Tibial nerve (tissue), 4 donors: ENCODE measurements around the gene DDIT3. TPM values are rescaled to one million over a fixed set of nuclear protein-coding genes. Genes with fewer than 3 reads are reported as not detected.
"Not testable (repeated sequence)": the region's sequence is repeated elsewhere in the genome, so short reads cannot be mapped to it uniquely, and the experiment has no call there.

Experiments
- DNase-seq, 2 donors: peaks; one replicate each; pipeline ENCODE4 v3.0.0-alpha.2; 2019; ENCODE audit warnings: low spot score in 2 of 2
- H3K27ac ChIP-seq, 4 donors: fragments of 200-600 bp; sonication (generic) in 3 of 4; one replicate each; pipeline ENCODE4 v1.5.1; 2017 to 2019; ENCODE audit warnings: mild to moderate bottlenecking in 1 of 4
- H3K27me3 ChIP-seq, 2 donors: fragments of 200-600 bp; sonication (generic) in 1 of 2; one replicate each; pipeline versions ENCODE4 v1.5.1 to v1.6.0; 2017 to 2019
- H3K36me3 ChIP-seq, 3 donors: fragments of 200-600 bp; sonication (generic); one replicate each; pipeline ENCODE4 v1.5.1; 2018 to 2019
- H3K4me1 ChIP-seq, 4 donors: fragments of 200-600 bp; sonication (generic) in 3 of 4; one replicate each; pipeline ENCODE4 v1.5.1; 2017 to 2019
- H3K4me3 ChIP-seq, 4 donors: fragments of 200-600 bp; sonication (generic) in 3 of 4; one replicate each; pipeline ENCODE4 v1.5.1; 2017 to 2019; ENCODE audit warnings: mild to moderate bottlenecking in 1 of 4, moderate library complexity in 1 of 4
- H3K9me3 ChIP-seq, 4 donors: fragments of 200-600 bp; sonication (generic) in 3 of 4; one replicate each; pipeline ENCODE4 v1.5.1; 2017 to 2019
- EP300 ChIP-seq, 2 donors: sonication (generic); formaldehyde crosslinking; IDR thresholded peaks; one replicate each; pipeline ENCODE4 v1.6.1; 2017; ENCODE audit warnings: antibody characterized with exemption in 2 of 2, mild to moderate bottlenecking in 1 of 2
- POLR2A ChIP-seq, 2 donors: fragments of 450-650 bp; IDR thresholded peaks; one replicate each; pipeline ENCODE4 v1.6.1; 2017; ENCODE audit warnings: antibody characterized with exemption in 2 of 2, mild to moderate bottlenecking in 2 of 2, moderate library complexity in 2 of 2
- WGBS, 2 donors: methylation state at CpG; one replicate each; pipeline ENCODE4 v1.1.5; 2018; 5-methylcytosine and 5-hydroxymethylcytosine counted together
- total RNA-seq, 4 donors: library from RNA; depleted of rRNA; stranded (reverse); fragments of >200 nt; gene quantifications; one replicate each; pipeline ENCODE4 v1.1.0, GENCODE V29; 2016
- TF ChIP-seq, protein P1 (sequence below), 5 experiments: fragments of 200-600 bp in 3 of 5; fragments of 450-650 bp in 2 of 5; sonication (generic) in 3 of 5; IDR thresholded peaks; one replicate each; pipeline ENCODE4 v1.5.1; 2016 to 2019; ENCODE audit warnings: antibody characterized with exemption in 5 of 5, mild to moderate bottlenecking in 3 of 5, moderate library complexity in 2 of 5

Gene DDIT3
- total RNA-seq, 4 donors from 2014 or later, result 35.2 to 49.2 (median 42.1) TPM

DNA sequence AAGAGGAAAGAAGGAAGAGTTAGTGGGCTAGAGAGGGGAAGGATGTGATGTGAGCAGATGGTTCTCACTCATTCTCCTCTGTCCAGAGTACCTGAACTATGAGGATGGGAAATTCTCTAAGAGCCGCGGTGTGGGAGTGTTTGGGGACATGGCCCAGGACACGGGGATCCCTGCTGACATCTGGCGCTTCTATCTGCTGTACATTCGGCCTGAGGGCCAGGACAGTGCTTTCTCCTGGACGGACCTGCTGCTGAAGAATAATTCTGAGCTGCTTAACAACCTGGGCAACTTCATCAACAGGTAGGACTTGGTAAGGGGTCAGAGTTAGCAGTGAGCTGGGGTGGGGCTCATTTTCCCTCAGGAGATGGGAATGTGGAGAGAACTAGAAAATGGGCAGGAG, 7.6 kb downstream of the DDIT3 start:
- no peaks in the 10 kb centered on the region for H3K9me3 ChIP-seq
- H3K27ac ChIP-seq, result no peak overlapping the region
- WGBS, 2 donors, result 91 to 93% methylated on average over 6 of the region's 6 CpGs
- peaks cover 0 to 14% (median 2%) of the 10 kb centered on the region in 4 donors for H3K4me1 ChIP-seq
- peaks cover 5 to 96% (median 45%) of the 10 kb centered on the region in 3 donors for H3K36me3 ChIP-seq
- no peak for DNase-seq
- TF ChIP-seq, protein P1, sequence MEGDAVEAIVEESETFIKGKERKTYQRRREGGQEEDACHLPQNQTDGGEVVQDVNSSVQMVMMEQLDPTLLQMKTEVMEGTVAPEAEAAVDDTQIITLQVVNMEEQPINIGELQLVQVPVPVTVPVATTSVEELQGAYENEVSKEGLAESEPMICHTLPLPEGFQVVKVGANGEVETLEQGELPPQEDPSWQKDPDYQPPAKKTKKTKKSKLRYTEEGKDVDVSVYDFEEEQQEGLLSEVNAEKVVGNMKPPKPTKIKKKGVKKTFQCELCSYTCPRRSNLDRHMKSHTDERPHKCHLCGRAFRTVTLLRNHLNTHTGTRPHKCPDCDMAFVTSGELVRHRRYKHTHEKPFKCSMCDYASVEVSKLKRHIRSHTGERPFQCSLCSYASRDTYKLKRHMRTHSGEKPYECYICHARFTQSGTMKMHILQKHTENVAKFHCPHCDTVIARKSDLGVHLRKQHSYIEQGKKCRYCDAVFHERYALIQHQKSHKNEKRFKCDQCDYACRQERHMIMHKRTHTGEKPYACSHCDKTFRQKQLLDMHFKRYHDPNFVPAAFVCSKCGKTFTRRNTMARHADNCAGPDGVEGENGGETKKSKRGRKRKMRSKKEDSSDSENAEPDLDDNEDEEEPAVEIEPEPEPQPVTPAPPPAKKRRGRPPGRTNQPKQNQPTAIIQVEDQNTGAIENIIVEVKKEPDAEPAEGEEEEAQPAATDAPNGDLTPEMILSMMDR (IDR thresholded peaks at IDR 0.05), result no peak
- TF ChIP-seq EP300 (IDR thresholded peaks at IDR 0.05) (no peak), POLR2A (IDR thresholded peaks at IDR 0.05) (no peak)
- H3K4me3 ChIP-seq, result no peak overlapping the region
- no peaks in the 10 kb centered on the region for H3K27me3 ChIP-seq

DNA sequence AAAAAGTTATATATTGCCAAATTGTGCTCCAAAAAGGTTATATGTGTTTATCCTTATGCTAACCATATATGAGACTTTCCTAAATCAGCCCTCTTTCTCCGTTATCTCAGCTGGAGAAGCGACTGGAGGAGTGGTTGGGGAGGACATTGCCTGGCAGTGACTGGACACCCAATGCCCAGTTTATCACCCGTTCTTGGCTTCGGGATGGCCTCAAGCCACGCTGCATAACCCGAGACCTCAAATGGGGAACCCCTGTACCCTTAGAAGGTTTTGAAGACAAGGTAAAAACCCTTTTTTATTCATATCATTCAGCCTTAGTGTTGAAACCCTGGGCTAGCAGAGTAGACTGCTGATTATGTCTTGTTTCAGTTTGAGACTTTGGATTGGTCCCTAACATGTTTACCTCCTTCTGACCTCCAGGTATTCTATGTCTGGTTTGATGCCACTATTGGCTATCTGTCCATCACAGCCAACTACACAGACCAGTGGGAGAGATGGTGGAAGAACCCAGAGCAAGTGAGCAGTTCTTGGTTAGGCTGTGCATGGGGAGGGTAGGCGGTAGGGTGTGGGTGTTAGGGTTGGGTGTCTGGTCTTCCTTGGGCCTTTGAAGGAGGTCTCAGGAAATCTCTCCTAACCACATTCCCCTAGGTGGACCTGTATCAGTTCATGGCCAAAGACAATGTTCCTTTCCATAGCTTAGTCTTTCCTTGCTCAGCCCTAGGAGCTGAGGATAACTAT, 8.6 kb downstream of the DDIT3 start:
- no peak overlapping the region for H3K27ac ChIP-seq
- no peaks in the 10 kb centered on the region for H3K9me3 ChIP-seq
- no peak for DNase-seq
- H3K36me3 ChIP-seq, result peaks cover 5 to 93% (median 38%) of the 10 kb centered on the region in 3 donors
- peaks cover 0 to 5% (median 0%) of the 10 kb centered on the region in 4 donors for H3K4me1 ChIP-seq
- no peak for TF ChIP-seq POLR2A (IDR thresholded peaks at IDR 0.05)
- no peak for TF ChIP-seq EP300 (IDR thresholded peaks at IDR 0.05)
- TF ChIP-seq, protein P1 (IDR thresholded peaks at IDR 0.05), result no peak
- no peaks in the 10 kb centered on the region for H3K27me3 ChIP-seq
- whole genome bisulfite sequencing, 2 donors, result 90 to 95% methylated on average over 7 of the region's 7 CpGs
- no peak overlapping the region for H3K4me3 ChIP-seq

DNA sequence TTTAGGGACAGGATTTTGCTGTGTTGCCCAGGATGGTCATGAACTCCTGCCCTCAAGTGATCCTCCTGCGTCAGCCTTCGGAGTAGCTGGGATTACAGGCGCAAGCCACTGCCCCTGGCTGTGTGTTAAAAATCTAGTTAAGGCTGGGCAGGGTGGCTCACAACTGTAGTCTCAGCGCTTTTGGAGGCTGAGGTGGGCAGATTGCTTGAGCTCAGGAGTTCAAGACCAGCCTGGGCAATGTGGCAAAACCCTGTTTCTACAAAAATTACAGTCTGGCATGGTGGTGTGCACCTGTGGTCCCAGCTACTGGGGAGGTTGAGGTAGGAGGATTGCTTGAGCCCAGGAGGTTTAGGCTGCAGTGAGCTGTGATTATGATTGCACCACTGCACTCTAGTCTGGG, 9.2 kb downstream of the DDIT3 start:
- TF ChIP-seq POLR2A (IDR thresholded peaks at IDR 0.05), result no peak
- TF ChIP-seq, protein P1 (IDR thresholded peaks at IDR 0.05), result no peak
- no peak for TF ChIP-seq EP300 (IDR thresholded peaks at IDR 0.05)

DNA sequence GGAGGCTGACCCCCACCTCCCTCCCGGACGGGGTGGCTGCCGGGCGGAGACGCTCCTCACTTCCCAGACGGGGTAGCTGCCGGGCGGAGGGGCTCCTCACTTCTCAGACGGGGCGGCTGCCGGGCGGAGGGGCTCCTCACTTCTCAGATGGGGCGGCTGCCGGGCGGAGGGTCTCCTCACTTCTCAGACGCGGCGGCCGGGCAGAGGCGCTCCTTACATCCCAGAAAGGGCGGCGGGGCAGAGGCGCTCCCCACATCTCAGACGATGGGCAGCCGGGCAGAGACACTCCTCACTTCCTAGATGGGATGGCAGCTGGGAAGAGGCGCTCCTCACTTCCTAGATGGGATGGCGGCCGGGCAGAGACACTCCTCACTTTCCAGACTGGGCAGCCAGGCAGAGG, 12.5 kb downstream of the DDIT3 start:
- not testable (repeated sequence) for H3K27ac ChIP-seq, H3K4me1 ChIP-seq, DNase-seq, H3K4me3 ChIP-seq, H3K27me3 ChIP-seq, H3K9me3 ChIP-seq
- WGBS, 2 donors, result 100% methylated on average over 11 of the region's 28 CpGs; no CpG with 5 or more reads in 1 of the 2 donors
- H3K36me3 ChIP-seq, result peaks cover 0 to 92% (median 28%) of the 10 kb centered on the region in 3 donors

More for the DNA sequence above, 9.2 kb downstream of the DDIT3 start:
- DNase-seq, result no peak
- Histone ChIP-seq H3K27me3 (no peaks in the 10 kb centered on the region), H3K4me3 (no peak overlapping the region), H3K36me3 (peaks cover 5 to 92% (median 37%) of the 10 kb centered on the region in 3 donors), H3K27ac (no peak overlapping the region), H3K4me1 (no peaks in the 10 kb centered on the region), H3K9me3 (no peaks in the 10 kb centered on the region)
- WGBS, 2 donors, result 94 to 95% methylated on average over 4 of the region's 4 CpGs

DNA sequence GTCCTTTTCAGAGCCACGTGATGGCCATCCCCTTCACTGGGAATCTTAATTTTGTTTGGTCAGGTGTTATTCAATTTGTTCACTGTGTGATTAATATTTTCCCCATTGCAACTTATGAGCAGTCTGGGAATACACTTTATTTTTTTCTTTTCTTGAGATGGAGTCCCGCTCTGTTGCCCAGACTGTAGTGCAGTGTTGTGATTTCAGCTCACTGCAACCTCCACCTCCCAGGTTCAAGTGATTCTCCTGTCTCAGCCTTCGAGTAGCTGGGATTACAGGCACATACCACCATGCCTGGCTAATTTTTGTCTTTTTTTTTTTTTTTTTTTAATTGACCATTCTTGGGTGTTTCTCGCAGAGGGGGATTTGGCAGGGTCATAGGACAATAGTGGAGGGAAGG, 13.8 kb downstream of the DDIT3 start:
- not testable (repeated sequence) for H3K4me3 ChIP-seq, DNase-seq, H3K27ac ChIP-seq, H3K27me3 ChIP-seq, H3K9me3 ChIP-seq, H3K4me1 ChIP-seq
- 69 to 79% methylated on average over 4 of the region's 4 CpGs for WGBS, 2 donors
- H3K36me3 ChIP-seq, result peaks cover 0 to 92% (median 17%) of the 10 kb centered on the region in 3 donors

DNA sequence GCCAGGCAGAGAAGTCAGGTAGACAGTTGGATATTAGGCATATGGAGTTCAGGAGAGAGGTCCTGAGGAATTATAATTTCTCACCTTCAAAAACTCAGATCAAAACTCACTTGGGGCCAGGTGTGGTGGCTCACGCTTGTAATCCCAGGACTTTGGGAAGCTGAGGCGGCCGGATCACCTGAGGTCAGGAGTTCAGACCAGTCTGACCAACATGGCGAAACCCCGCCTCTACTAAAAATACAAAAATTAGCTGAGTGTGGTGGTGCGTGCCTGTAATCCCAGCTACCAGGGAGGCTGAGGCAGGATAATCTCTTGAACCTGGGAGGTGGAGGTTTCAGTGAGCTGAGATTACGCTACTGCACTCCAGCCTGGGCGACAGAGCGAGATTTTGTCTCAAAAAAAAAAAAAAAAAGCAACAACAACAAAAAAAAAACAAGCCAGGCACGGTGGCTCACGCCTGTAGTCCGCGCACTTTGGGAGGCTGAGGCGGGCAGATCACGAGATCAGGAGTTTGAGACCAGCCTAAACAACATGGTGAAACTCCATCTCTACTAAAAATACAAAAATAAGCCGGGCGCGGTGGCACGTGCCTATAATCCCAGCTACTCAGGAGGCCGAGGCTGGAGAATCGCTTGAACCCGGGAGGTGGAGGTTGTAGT, 17.9 kb downstream of the DDIT3 start:
- not testable (repeated sequence) for H3K4me1 ChIP-seq, H3K4me3 ChIP-seq, H3K27ac ChIP-seq, DNase-seq, H3K9me3 ChIP-seq, H3K27me3 ChIP-seq
- 94 to 95% methylated on average over 22 of the region's 22 CpGs for WGBS, 2 donors
- H3K36me3 ChIP-seq, result peaks cover 0 to 94% (median 16%) of the 10 kb centered on the region in 3 donors
